Fibroblast of skin of scalp (primary cell): Measurements from ENCODE around the gene MED16.
"Not testable (repeated sequence)": the region's sequence is repeated elsewhere in the genome, so short reads cannot be mapped to it uniquely, and the experiment has no call there.

Experiments
- DNase-seq: peaks from one replicate; pipeline ENCODE4 v3.0.0-alpha.2; 2013

The MED16 gene

DNA sequence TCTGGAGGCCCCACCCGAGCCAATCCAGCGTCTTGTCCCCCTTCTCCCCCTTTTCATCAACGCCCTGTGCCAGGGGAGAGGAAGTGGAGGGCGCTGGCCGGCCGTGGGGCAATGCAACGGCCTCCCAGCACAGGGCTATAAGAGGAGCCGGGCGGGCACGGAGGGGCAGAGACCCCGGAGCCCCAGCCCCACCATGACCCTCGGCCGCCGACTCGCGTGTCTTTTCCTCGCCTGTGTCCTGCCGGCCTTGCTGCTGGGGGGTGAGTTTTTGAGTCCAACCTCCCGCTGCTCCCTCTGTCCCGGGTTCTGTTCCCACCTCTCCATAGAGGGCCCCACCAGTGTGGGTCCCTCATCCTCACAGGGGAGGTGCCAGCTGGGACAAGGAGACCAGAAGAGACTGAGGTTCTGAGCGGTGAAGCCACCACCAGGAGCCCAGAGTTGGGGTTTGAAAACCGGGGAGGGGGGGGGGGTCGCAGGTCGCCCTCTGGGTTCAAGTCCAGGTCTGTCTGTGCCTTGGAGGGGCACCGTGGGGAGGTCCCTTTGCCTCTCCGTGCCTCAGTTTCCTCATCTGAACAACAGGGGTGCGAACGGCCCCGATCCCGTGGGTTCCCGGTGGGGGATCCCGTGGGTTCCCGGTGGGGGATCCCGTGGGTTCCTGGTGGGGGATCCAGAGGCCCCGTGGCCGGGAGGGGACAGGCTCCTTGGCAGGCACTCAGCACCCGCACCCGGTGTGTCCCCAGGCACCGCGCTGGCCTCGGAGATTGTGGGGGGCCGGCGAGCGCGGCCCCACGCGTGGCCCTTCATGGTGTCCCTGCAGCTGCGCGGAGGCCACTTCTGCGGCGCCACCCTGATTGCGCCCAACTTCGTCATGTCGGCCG, 40.6 kb downstream of the MED16 start, which contains the start of gene ELANE:
Gene ELANE, plus strand, starts transcription at position 168 of the 878 bp plus-strand sequence. Its CDS starts 26 bp downstream, at position 194.
- DNase-seq, result no peak

DNA sequence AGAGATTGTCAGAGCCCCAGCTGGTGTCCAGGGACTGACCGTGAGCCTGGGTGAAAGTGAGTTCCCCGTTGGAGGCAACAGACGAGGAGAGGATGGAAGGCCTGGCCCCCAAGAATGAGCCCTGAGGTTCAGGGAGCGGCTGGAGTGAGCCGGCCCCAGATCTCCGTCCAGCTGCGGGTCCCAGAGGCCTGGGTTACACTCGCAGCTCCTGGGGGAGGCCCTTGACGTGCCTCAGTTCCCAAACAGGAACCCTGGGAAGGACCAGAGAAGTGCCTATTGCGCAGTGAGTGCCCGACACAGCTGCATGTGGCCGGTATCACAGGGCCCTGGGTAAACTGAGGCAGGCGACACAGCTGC, 42.0 kb downstream of the MED16 start:
- no peak for DNase-seq

DNA sequence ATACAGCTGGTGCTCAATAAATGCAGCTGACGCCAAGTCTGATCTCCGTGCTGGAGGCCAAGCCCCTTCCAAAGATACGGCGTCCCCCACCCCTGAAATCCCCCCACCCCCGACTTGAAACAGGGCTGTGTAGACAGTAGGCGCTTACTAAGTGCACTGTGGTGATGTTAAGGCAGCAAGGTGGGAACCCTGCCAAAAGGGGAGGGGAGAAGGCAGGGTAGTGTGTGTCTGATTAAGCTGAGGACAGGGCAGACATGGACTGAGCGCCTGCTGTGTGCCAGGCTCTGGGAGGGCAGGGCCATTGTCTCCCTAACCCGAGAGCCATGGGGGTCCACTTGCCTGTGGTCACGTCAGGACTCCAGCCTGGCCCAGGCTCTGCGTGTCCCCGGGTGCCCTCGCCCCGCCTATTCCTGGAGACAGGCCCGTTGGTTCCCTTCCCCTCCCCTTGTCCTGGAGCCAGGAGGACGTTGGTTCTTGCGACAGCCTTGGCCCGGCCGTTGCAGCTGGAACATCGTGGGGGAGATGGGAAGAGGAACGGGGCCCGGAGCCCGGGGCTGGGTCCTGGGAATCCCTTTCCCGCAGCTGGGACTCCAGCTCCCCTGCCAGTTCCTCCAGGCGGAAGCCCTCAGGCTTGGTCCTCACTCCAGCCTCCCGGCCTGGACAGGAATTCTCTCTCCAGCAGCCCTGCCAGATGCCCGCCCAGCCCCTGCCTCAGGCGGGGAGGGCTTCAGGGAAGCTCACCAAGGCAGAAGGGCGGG, 42.6 kb downstream of the MED16 start:
- peak; percentile 93 for DNase-seq

DNA sequence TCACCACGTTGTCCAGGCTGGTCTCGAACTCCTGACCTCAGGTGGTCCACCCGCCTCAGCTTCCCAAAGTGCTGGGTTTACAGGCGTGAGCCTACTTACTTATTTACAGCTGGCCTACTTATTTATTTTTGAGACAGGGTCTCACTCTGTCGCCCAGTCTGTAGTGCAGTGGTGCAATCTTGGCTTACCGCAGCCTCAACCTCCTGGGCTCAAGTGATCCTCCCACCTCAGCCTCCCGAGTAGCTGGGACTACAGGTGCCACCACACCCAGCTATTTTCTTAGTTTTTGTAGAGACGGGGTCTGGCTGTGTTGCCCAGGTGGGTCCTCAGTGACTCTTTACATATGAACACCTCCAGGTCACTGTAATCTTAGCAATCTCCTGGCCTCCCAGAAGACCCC, 43.8 kb downstream of the MED16 start:
- not testable (repeated sequence) for DNase-seq

DNA sequence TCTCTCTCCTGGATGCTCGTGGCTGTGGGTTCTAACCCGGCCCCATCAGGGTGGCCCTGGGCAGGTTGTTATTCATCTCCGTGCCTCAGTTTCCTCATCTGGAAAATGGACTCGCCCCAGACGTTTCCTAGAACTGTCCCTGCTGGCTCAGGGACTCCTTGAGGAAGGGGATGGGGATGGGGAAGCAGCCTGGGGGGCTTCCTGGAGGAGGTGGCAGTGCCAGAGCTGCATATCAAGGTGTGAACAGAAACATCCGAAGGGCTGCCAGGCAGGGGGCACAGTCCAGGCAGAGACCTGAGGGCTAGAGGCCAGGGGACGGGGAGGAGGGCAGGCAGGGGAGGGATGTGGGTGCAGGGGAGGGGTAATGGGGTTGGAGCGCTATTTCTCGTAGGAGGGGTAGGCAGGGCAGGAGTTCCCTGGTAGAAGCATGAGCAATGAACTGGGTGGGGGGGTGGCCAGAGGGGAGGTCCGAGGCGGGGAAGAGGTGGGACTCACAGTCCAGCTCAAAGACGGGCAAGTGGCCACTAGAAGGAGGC, 44.5 kb downstream of the MED16 start:
- DNase-seq, result no peak

DNA sequence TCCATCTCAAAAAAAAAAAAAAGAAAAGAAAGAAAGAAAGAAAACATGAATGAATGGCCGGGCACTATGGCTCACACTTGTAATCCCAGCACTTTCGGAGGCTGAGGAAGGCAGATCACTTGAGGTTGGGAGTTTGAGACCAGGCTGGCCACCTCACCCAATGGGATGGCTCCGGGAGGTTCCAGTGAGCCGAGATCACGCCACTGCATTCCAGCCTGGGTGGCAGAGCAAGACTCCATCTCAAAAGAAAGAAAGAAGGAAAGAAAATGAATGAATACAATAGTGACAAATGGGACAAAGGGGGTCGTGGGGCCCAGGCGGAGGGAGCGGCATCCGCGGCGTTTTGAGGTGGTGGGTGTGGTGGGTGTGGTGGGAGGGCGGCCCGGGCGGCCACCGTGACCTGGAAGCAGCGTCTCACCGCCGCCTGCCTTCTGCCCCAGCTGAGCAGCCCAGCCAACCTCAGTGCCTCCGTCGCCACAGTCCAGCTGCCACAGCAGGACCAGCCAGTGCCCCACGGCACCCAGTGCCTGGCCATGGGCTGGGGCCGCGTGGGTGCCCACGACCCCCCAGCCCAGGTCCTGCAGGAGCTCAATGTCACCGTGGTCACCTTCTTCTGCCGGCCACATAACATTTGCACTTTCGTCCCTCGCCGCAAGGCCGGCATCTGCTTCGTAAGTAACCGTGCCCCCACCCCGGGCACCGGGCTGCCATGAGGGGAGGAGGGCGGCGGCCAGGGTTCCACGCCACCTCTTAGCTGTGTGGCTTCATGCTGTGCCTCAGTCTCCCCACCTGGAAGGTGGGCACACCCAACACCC, 47.1 kb downstream of the MED16 start:
- DNase-seq, result no peak

DNA sequence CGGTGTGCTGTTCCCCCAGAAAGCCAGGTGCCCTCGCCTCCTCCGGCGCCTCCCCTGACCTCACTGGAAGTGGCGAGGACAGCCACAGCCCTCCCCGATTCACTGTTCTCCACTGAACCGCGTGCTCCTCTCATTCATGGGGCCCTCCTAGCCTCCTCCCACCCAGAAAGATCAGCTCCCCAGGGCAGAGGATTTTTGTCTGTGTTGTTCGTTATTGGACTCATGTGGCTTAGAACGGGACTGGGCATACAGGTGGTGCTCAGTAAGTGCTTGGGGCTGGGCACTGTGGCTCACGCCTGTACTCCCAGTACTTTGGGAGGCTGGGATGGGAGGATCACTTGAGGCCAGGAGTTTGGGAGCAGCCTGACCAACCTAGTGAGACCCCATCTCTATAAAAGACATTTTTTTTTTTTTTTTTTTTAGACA, 48.4 kb downstream of the MED16 start:
- DNase-seq, result no peak

DNA sequence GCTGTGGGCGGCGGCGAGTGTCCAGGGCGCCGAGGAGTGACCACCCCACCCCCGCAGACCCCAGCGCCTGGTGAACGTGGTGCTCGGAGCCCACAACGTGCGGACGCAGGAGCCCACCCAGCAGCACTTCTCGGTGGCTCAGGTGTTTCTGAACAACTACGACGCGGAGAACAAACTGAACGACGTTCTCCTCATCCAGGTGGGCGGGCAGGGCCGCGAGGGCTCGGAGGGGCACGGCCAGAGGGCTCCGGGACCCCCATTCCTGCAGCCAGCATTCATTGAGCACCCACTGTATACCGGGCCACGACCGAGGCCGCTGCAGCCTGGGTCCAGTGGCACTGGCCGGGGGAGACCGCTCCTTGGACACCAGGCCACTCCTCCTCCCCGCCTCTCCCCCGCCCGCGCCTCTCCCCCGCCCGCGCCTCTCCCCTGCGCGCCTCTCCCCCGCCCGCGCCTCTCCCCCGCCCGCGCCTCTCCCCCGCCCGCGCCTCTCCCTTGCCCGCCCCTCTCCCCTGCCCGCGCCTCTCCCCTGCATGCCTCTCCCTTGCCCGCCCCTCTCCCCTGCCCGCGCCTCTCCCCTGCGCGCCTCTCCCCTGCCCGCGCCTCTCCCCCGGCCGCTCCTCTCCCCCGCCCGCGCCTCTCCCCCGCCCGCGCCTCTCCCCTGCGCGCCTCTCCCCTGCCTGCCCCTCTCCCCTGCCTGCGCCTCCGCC, 49.0 kb downstream of the MED16 start:
- no peak for DNase-seq

DNA sequence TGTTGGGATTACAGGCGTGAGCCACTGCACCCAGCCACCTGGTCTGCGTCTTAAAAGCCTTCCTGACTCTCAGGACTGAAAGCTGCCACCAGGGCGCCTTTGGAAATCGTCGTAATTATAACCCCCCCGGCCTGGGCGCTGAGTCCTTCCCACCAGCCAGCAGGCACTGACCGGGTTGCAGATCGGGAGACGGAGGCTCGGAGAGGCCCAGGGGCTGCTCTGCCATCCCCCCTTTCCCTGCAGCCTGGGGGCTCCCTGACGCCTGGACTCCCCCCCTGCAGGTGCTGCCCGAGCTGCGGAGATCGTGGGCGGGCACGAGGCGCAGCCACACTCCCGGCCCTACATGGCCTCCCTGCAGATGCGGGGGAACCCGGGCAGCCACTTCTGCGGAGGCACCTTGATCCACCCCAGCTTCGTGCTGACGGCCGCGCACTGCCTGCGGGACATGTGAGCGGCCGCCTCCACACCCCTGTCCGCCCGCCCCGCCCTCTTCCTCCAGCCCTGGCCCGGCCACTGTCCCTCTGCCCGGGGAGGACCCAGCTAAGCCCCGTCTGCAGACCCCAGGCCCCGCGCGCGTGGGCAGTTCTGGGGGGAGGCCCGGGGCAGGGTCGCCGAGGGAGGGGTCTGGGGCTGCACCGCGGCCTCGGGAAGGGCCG, 49.7 kb downstream of the MED16 start:
- no peak for DNase-seq

DNA sequence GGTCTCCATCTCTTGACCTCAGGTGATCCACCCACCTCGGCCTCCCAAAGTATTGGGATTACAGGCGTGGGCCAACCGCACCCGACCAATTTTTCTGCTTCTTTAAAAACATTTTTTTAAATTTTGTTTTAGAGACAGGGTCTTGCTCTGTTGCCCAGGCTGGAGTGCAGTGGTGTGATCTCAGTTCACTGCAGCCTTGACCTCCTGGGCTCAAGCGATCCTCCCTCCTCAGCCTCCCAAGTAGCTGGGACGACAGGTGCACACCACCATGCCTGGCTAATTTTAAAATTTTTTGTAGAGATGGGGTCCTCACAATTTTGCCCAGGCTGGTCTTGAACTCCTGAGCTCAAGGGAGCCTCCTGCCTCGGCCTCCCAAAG, 50.2 kb downstream of the MED16 start:
- DNase-seq, result not testable (repeated sequence)

DNA sequence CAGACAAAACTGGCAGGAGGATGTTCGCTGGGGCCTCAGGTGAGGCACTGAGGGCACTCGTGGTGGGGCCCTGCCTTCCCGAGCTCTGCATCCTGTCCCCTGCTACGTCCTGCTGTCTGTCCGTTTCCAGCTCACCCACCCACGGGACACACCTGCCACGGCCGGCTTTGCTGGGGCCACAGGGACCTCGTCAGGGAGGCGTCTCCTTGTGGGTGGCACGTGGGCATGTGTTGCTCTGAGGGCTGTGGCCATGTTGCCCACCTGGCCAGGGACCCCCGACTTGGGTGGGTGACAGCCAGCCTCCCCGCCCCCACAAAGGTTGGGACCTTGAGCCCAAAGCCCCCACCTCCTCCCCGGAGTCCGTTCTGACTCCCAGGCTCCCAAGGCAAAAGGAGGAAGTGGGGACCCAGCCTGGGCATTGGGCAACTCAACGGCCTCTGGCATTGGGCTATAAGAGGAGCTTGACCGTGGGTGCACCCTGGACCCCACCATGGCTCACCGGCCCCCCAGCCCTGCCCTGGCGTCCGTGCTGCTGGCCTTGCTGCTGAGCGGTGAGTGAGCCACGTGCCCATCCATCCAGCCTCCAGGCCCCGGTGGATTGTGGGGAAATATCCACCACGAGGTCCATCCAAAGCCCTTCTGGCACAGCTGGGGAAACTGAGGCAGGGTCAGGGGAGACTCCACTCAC, 52.3 kb downstream of the MED16 start, which contains the start of gene PRTN3:
Gene PRTN3, plus strand, starts transcription at position 481 of the 688 bp plus-strand sequence. Its CDS starts 10 bp downstream, at position 491.
- DNase-seq, result no peak

DNA sequence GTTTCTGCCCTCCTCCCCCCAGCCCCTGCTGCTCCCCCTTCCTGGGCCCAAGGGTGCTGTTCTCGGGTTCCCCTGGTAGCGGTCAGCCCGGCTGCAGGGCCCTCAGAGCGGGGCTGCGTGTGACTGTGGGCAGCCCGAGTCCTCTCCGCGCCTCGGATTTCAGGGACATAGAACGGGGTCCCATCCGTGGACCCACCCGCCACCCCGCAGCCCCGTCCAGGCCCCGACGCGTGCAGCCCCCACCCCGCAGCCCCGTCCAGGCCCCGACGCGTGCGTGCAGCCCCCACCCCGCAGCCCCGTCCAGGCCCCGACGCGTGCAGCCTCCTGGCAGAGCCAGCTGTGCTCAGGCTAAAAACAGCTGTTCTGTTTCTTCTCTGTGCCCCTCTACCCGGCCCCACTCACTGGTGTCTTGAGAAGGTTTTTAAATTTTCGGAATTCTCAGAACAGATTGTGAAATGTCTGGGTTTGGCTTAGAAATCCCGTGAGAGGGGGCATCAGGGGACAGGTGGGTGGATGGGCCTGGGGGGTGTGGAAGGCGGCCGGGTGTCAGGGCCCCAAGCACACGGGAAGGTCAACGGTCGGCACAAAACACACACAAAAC, 57.7 kb downstream of the MED16 start:
- no peak for DNase-seq

DNA sequence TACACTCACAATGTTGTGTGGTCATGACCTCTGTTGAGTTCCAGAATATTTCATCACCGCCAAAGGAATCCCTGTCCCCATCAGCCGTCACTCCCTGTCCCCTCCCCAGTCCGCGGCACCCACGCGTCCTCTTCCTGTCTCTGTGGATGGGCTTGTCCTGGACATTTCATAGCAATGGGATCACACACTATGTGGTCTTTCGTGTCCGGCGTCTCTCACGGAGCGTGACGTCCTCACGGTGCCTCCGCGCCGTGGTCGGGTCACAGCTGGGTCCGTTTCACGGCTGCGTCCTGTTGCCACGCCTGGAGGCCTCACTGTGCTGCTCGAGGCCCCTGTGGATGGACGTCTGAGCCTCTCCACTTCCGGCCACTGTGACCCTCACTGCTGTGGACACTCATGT, 58.8 kb downstream of the MED16 start:
- DNase-seq, result no peak

DNA sequence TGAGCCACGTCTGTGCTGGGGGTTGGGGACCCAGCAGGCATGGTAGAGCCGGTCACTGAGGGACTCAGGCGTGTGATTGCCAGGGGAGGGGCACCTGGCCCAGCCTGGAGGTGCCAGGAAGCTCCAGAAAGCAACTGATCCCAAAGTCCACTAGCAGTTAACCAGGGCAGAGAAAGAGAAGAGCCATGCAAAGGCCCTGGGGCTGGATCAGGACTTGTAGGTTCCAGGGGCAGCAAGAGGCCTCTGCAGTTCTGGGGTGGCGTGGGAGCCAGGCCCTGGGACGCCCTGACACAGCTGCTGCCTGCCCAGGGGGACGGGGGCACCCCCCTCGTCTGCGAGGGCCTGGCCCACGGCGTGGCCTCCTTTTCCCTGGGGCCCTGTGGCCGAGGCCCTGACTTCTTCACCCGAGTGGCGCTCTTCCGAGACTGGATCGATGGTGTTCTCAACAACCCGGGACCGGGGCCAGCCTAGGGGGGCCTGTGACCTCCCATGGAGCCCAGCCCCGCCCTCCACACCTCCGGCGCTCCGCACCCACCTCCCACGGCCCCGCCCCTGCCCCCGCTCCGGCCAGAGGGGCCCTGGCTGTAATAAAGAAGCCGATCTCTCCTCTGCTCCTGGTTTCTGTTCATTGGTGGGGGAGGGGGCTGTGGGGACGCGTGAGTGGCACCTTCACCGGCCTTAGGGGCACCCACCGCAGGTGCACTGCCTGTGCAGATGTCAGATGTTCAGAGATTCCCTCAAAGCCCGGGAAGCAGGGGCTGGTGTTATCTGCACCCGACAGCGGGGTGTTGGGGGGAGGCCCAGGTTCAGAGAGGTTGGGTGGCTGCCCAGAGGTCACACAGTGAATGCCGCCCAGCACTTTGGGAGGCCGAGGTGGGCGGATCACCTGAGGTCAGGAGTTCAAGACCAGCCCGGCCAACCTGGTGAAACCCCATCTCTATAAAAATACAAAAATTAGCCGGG, 61.3 kb downstream of the MED16 start:
- no peak for DNase-seq

DNA sequence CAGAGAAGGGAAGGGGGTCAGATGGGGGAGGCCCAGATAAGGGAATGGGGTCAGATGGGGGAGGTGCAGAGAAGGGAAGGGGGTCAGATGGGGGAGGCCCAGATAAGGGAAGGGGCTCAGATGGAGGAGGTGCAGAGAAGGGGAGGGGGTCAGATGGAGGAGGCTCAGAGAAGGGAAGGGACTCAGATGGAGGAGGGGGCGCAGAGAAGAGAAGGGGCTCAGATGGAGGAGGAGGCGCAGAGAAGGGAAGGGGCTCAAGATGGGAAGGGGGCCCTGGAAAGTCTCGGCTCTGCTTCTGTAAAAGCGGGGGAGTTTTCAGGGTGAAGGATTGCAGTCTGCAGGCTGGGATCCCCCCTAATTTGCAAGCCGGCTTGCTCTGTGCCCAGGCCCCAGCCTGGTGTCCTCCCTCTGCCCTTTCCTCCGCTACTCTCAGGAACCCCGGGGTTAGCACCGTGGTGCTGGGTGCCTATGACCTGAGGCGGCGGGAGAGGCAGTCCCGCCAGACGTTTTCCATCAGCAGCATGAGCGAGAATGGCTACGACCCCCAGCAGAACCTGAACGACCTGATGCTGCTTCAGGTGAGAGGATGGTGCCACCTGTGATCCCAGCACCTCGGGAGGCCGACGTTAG, 63.7 kb downstream of the MED16 start:
- no peak for DNase-seq

DNA sequence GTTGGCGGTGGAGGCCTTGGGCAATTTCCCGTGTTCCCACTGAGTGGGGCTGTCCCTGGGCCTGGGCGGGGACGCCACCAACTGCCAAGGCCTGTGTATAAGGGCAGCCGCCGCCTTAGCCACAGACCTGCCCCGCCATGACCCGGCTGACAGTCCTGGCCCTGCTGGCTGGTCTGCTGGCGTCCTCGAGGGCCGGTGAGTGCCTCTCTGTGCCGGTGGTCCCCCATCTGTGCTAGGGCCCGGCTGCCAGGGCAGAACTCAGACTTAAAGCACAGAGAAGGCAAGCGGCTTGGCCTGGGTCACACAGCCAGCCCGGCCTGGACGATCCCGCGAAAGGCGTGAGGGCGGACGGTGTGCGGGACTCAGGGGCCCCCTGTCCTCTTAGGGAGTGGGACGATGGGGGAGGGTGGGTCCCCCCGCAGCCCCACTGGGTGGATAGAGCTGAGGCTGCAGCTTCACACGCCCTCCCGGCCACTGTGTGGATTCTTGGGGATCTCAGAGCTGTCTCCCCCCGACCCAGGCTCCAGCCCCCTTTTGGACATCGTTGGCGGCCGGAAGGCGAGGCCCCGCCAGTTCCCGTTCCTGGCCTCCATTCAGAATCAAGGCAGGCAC, 65.2 kb downstream of the MED16 start, which contains the start of gene AZU1:
Gene AZU1, plus strand, starts transcription at position 128 of the 612 bp plus-strand sequence. Its CDS starts 10 bp downstream, at position 138.
- DNase-seq, result no peak

DNA sequence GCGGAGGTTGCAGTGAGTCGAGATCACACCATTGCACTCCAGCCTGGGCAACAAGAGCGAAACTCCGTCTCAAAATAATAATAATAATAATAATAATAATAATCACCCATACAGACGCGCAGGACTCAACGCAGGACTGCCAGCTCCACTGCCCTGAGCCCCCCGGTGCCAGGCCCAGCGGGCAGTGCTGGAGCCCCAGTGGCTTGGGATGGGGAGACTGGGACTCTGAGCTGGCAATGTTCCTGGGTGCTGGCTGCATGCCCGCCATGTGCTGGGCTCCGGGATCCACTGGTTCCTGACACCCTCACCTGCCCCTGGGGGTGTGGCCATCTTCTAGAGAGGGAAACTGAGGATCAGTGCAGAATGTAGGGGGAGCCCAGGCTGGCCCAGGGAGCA, 65.7 kb downstream of the MED16 start:
- DNase-seq, result no peak
